Chondrocyte (in vitro differentiated cells): ENCODE measurements around the gene SPOCK3. TPM values are rescaled to one million over a fixed set of nuclear protein-coding genes. Genes with fewer than 3 reads are reported as not detected.

Experiments used
- DNase-seq: peaks from one replicate; pipeline ENCODE4 v3.0.0; 2021; ENCODE audit warnings: mixed read lengths, low spot score
- H3K27ac Mint-ChIP-seq: one replicate; pipeline ENCODE4 v1.8.0; 2021; ENCODE audit warnings: mild to moderate bottlenecking, moderate library complexity, mixed read lengths; ENCODE audit not compliant: unreplicated experiment
- H3K27me3 Mint-ChIP-seq: 2 replicates; pipeline ENCODE4 v1.8.0; 2021; ENCODE audit warnings: low read depth, mixed read lengths
- H3K36me3 Mint-ChIP-seq: 2 replicates; pipeline ENCODE4 v1.8.0; 2021; ENCODE audit warnings: low read depth, mixed read lengths
- H3K4me1 Mint-ChIP-seq: 2 replicates; pipeline ENCODE4 v1.8.0; 2021; ENCODE audit warnings: low read depth, mild to moderate bottlenecking, mixed read lengths
- H3K4me3 Mint-ChIP-seq: one replicate; pipeline ENCODE4 v1.8.0; 2021; ENCODE audit warnings: mild to moderate bottlenecking, moderate library complexity, mixed read lengths; ENCODE audit not compliant: unreplicated experiment
- H3K9me3 Mint-ChIP-seq: 2 replicates; pipeline ENCODE4 v1.8.0; 2021; ENCODE audit warnings: low read depth, mixed read lengths
- CTCF ChIP-seq: fragments of 200-600 bp; sonication (generic); IDR thresholded peaks from 2 replicates; pipeline ENCODE4 v1.5.0; 2021; ENCODE audit warnings: antibody characterized with exemption, mild to moderate bottlenecking, moderate library complexity
- total RNA-seq: library from RNA; stranded (reverse); gene quantifications from 3 replicates; pipeline ENCODE4 v1.2.1, GENCODE V29; 2021

The SPOCK3 gene
- total RNA-seq, 1 donor from 2014 or later: not detected

GRCh38 chr4:166838975-166839614 lies 395.2 kb downstream of the SPOCK3 start:
- no peaks in the 10 kb centered on the region for H3K27me3 Mint-ChIP-seq
- no peak for DNase-seq
- TF ChIP-seq CTCF: no peak
- no peak overlapping the region for H3K4me3 Mint-ChIP-seq
- no peaks in the 10 kb centered on the region for H3K36me3 Mint-ChIP-seq
- peaks cover 13% of the 10 kb centered on the region for H3K9me3 Mint-ChIP-seq
- H3K4me1 Mint-ChIP-seq: no peaks in the 10 kb centered on the region
- H3K27ac Mint-ChIP-seq: no peak overlapping the region

DNA sequence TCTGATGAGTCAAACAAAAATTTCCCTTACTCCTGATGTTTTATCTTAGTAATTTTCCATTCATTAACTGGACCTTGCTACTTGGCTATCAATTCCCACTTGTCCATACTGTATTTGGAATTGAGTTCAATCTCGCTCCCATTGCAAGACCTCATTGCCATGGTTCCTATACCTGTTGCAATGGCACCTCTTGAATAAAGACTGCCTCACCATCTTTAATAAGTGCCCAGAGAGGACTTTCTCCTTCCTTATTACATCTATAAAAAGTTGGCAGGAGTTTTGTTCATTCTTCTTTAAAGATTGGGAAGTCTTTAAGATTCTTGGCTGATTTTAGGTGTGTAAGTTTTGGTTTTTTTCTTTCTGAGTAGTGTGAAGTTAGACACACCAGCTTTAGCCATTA lies 397.4 kb downstream of the SPOCK3 start:
- Mint-ChIP-seq H3K4me3 (no peak overlapping the region), H3K4me1 (no peaks in the 10 kb centered on the region), H3K27ac (no peak overlapping the region), H3K36me3 (no peaks in the 10 kb centered on the region), H3K9me3 (peaks cover 17% of the 10 kb centered on the region), H3K27me3 (no peaks in the 10 kb centered on the region)
- TF ChIP-seq CTCF: no peak
- no peak for DNase-seq

GRCh38 chr4:166827629-166828028 lies 406.7 kb downstream of the SPOCK3 start:
- H3K4me1 Mint-ChIP-seq: no peaks in the 10 kb centered on the region
- DNase-seq: no peak
- H3K27ac Mint-ChIP-seq: no peak overlapping the region
- H3K9me3 Mint-ChIP-seq: peaks cover 3% of the 10 kb centered on the region
- no peaks in the 10 kb centered on the region for H3K36me3 Mint-ChIP-seq
- peaks cover 3% of the 10 kb centered on the region for H3K27me3 Mint-ChIP-seq
- no peak overlapping the region for H3K4me3 Mint-ChIP-seq
- no peak for TF ChIP-seq CTCF

DNA sequence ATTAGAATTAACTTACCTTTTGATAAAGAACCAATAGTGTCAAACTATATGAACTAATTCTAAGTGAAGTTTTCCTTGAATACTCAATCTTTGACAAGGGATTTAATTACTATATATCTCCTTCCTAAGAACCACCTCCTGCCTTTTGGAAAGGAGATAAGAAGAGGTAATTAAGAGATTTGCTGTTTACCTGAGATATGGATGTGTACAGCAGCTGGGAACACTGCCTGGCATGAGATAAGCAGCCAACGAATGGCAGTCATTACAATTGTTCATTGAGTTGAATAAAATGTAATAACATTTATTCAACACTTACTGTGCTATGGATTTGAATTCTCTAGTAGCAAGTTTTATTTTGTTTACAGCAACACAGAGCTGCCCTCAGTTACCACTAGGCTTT lies 407.1 kb downstream of the SPOCK3 start:
- no peaks in the 10 kb centered on the region for H3K9me3 Mint-ChIP-seq
- H3K36me3 Mint-ChIP-seq: no peaks in the 10 kb centered on the region
- H3K27ac Mint-ChIP-seq: no peak overlapping the region
- H3K27me3 Mint-ChIP-seq: peaks cover 3% of the 10 kb centered on the region
- TF ChIP-seq CTCF: no peak
- no peaks in the 10 kb centered on the region for H3K4me1 Mint-ChIP-seq
- no peak for DNase-seq
- no peak overlapping the region for H3K4me3 Mint-ChIP-seq

GRCh38 chr4:166823848-166824247 lies 410.4 kb downstream of the SPOCK3 start:
- Mint-ChIP-seq H3K27ac (no peak overlapping the region), H3K4me3 (no peak overlapping the region), H3K36me3 (no peaks in the 10 kb centered on the region), H3K9me3 (peaks cover 3% of the 10 kb centered on the region), H3K27me3 (peaks cover 4% of the 10 kb centered on the region), H3K4me1 (no peaks in the 10 kb centered on the region)
- TF ChIP-seq CTCF: no peak
- no peak for DNase-seq
